CD4-positive, alpha-beta T cell treated with Interleukin-1 beta for 1 hour (primary cell): ENCODE measurements around the gene CDK15.

ENCODE experiments used
- DNase-seq, 2 donors: peaks; one replicate each; pipeline ENCODE4 v3.0.0-alpha.2; 2020 to 2022

The CDK15 gene

GRCh38 chr2:201915446-201915845 lies 109.1 kb downstream of the CDK15 start:
- DNase-seq = no peak

GRCh38 chr2:201916565-201916964 lies 110.2 kb downstream of the CDK15 start:
- no peak for DNase-seq

GRCh38 chr2:201918616-201919307 lies 112.4 kb downstream of the CDK15 start:
- no peak for DNase-seq

- DNase-seq = no peak
Measured at GRCh38 chr2:201919308-201919634, 112.9 kb downstream of the CDK15 start.

- DNase-seq = no peak
Measured at GRCh38 chr2:201923436-201924328, 117.3 kb downstream of the CDK15 start.

GRCh38 chr2:201924453-201924852 lies 118.1 kb downstream of the CDK15 start:
- no peak for DNase-seq

GRCh38 chr2:201925056-201925455 lies 118.7 kb downstream of the CDK15 start:
- DNase-seq = no peak

- DNase-seq = no peak
Measured at GRCh38 chr2:201926067-201926466, 119.7 kb downstream of the CDK15 start.

GRCh38 chr2:201928363-201928762 lies 122.0 kb downstream of the CDK15 start:
- DNase-seq = no peak

- no peak for DNase-seq
Measured at GRCh38 chr2:201929281-201930026, 123.1 kb downstream of the CDK15 start.

GRCh38 chr2:201930043-201930442 lies 123.7 kb downstream of the CDK15 start:
- DNase-seq = no peak

GRCh38 chr2:201930831-201931230 lies 124.5 kb downstream of the CDK15 start:
- DNase-seq = no peak

- no peak for DNase-seq
Measured at GRCh38 chr2:201931475-201931874, 125.1 kb downstream of the CDK15 start.

- DNase-seq = no peak
Measured at GRCh38 chr2:201931951-201932350, 125.6 kb downstream of the CDK15 start.

GRCh38 chr2:201932511-201932910 lies 126.2 kb downstream of the CDK15 start:
- DNase-seq = no peak

GRCh38 chr2:201933792-201934237 lies 127.5 kb downstream of the CDK15 start:
- no peak for DNase-seq

GRCh38 chr2:201936817-201937216 lies 130.5 kb downstream of the CDK15 start:
- DNase-seq = no peak

GRCh38 chr2:201937343-201937742 lies 131.0 kb downstream of the CDK15 start:
- DNase-seq = no peak

GRCh38 chr2:201938156-201938775 lies 131.9 kb downstream of the CDK15 start:
- DNase-seq = no peak

- no peak for DNase-seq
Measured at GRCh38 chr2:201938781-201939180, 132.4 kb downstream of the CDK15 start.

- DNase-seq = no peak
Measured at GRCh38 chr2:201939453-201939941, 133.2 kb downstream of the CDK15 start.

- DNase-seq = no peak
Measured at GRCh38 chr2:201942531-201942930, 136.2 kb downstream of the CDK15 start.
